KOPT-K1 (cell line): ENCODE measurements around the gene RDM1.
"Not testable (repeated sequence)": the region's sequence is repeated elsewhere in the genome, so short reads cannot be mapped to it uniquely, and the experiment has no call there.

Experiments
- H3K27ac ChIP-seq: fragments of 200-600 bp; sonication (generic); 2 replicates; pipeline ENCODE4 v1.5.1; 2016; ENCODE audit warnings: antibody characterized with exemption, mild to moderate bottlenecking, low read depth, low read length; ENCODE audit not compliant: poor library complexity, severe bottlenecking
- H3K36me3 ChIP-seq: fragments of 200-600 bp; sonication (generic); 2 replicates; pipeline ENCODE4 v1.5.1; 2017; ENCODE audit warnings: antibody characterized with exemption, mild to moderate bottlenecking, low read length, moderate library complexity; ENCODE audit not compliant: insufficient read depth
- H3K9me3 ChIP-seq: fragments of 200-600 bp; sonication (generic); 2 replicates; pipeline ENCODE4 v1.5.1; 2017; ENCODE audit warnings: antibody characterized with exemption, low read length, mild to moderate bottlenecking; ENCODE audit not compliant: insufficient read depth, poor library complexity, severe bottlenecking

The RDM1 gene

GRCh38 chr17:35914354-35914753 lies 16.2 kb downstream of the RDM1 start:
- no peaks in the 10 kb centered on the region for H3K9me3 ChIP-seq
- no peak overlapping the region for H3K27ac ChIP-seq
- no peaks in the 10 kb centered on the region for H3K36me3 ChIP-seq

GRCh38 chr17:35913609-35914008 lies 17.0 kb downstream of the RDM1 start:
- H3K9me3 ChIP-seq: no peaks in the 10 kb centered on the region
- H3K36me3 ChIP-seq: no peaks in the 10 kb centered on the region

GRCh38 chr17:35912942-35913341 lies 17.6 kb downstream of the RDM1 start:
- no peak overlapping the region for H3K27ac ChIP-seq
- H3K9me3 ChIP-seq: no peaks in the 10 kb centered on the region
- no peaks in the 10 kb centered on the region for H3K36me3 ChIP-seq

More at GRCh38 chr17:35913609-35914008, 17.0 kb downstream of the RDM1 start:
- no peak overlapping the region for H3K27ac ChIP-seq

- Histone ChIP-seq H3K9me3 (no peaks in the 10 kb centered on the region), H3K36me3 (no peaks in the 10 kb centered on the region), H3K27ac (no peak overlapping the region)
These were observed 18.1 kb downstream of the RDM1 start for GRCh38 chr17:35912339-35912912.

- Histone ChIP-seq H3K36me3 (no peaks in the 10 kb centered on the region), H3K27ac (no peak overlapping the region), H3K9me3 (no peaks in the 10 kb centered on the region)
These were observed 21.2 kb downstream of the RDM1 start for GRCh38 chr17:35909408-35909807.

GRCh38 chr17:35907691-35908090 lies 22.9 kb downstream of the RDM1 start:
- Histone ChIP-seq H3K9me3 (no peaks in the 10 kb centered on the region), H3K36me3 (no peaks in the 10 kb centered on the region)

GRCh38 chr17:35906926-35907637 lies 23.5 kb downstream of the RDM1 start:
- Histone ChIP-seq H3K9me3 (no peaks in the 10 kb centered on the region), H3K36me3 (no peaks in the 10 kb centered on the region), H3K27ac (no peak overlapping the region)

More at GRCh38 chr17:35907691-35908090, 22.9 kb downstream of the RDM1 start:
- H3K27ac ChIP-seq: no peak overlapping the region

GRCh38 chr17:35906191-35906925 lies 24.2 kb downstream of the RDM1 start:
- Histone ChIP-seq H3K9me3 (no peaks in the 10 kb centered on the region), H3K27ac (no peak overlapping the region), H3K36me3 (no peaks in the 10 kb centered on the region)

GRCh38 chr17:35903451-35903850 lies 27.1 kb downstream of the RDM1 start:
- Histone ChIP-seq H3K36me3 (no peaks in the 10 kb centered on the region), H3K9me3 (no peaks in the 10 kb centered on the region), H3K27ac (no peak overlapping the region)

GRCh38 chr17:35901631-35902175 lies 28.9 kb downstream of the RDM1 start:
- Histone ChIP-seq H3K27ac (no peak overlapping the region), H3K9me3 (no peaks in the 10 kb centered on the region), H3K36me3 (no peaks in the 10 kb centered on the region)

GRCh38 chr17:35900708-35901480 lies 29.7 kb downstream of the RDM1 start:
- no peak overlapping the region for H3K27ac ChIP-seq
- H3K9me3 ChIP-seq: no peaks in the 10 kb centered on the region
- no peaks in the 10 kb centered on the region for H3K36me3 ChIP-seq

- H3K27ac ChIP-seq: no peak overlapping the region
- H3K36me3 ChIP-seq: no peaks in the 10 kb centered on the region
- H3K9me3 ChIP-seq: no peaks in the 10 kb centered on the region
These were observed 30.3 kb downstream of the RDM1 start for GRCh38 chr17:35900280-35900679.

- Histone ChIP-seq H3K9me3 (no peaks in the 10 kb centered on the region), H3K36me3 (no peaks in the 10 kb centered on the region), H3K27ac (no peak overlapping the region)
These were observed 32.1 kb downstream of the RDM1 start for GRCh38 chr17:35898283-35899070.

- H3K27ac ChIP-seq, H3K9me3 ChIP-seq, H3K36me3 ChIP-seq: not testable (repeated sequence)
These were observed 32.8 kb downstream of the RDM1 start for GRCh38 chr17:35897772-35898171.
